H9 (cell line): ENCODE results near the gene SDC4. TPM values are rescaled to one million over a fixed set of nuclear protein-coding genes. Genes with fewer than 3 reads are reported as not detected.

Experiments
- DNase-seq: peaks from one replicate; pipeline ENCODE4 v3.0.0-alpha.2; 2017
- H2AFZ ChIP-seq: one replicate; pipeline ENCODE4 v1.6.1; 2013; ENCODE audit warnings: mild to moderate bottlenecking, low read length, control low read depth, moderate library complexity
- H2AK5ac ChIP-seq: 2 replicates; pipeline ENCODE4 v1.6.1; 2013; ENCODE audit warnings: low read length, control low read depth, mixed read lengths; ENCODE audit not compliant: insufficient read length
- H2BK120ac ChIP-seq: one replicate; pipeline ENCODE4 v1.6.1; 2013; ENCODE audit warnings: low read depth, mild to moderate bottlenecking, low read length, control low read depth, inconsistent platforms; ENCODE audit not compliant: poor library complexity, severe bottlenecking
- H2BK12ac ChIP-seq: 2 replicates; pipeline ENCODE4 v1.6.1; 2013; ENCODE audit warnings: low read length, control low read depth, mixed read lengths, low read depth; ENCODE audit not compliant: insufficient read length
- H2BK15ac ChIP-seq: 2 replicates; pipeline ENCODE4 v1.6.1; 2013; ENCODE audit warnings: low read depth, low read length, control low read depth
- H2BK20ac ChIP-seq: one replicate; pipeline ENCODE4 v1.6.1; 2013; ENCODE audit warnings: low read depth, mild to moderate bottlenecking, low read length, control low read depth, inconsistent platforms; ENCODE audit not compliant: poor library complexity, severe bottlenecking
- H2BK5ac ChIP-seq: 2 replicates; pipeline ENCODE4 v1.6.1; 2013; ENCODE audit warnings: low read length, control low read depth, mixed read lengths; ENCODE audit not compliant: insufficient read length
- H3K14ac ChIP-seq: 2 replicates; pipeline ENCODE4 v1.6.1; 2013; ENCODE audit warnings: low read length, control low read depth; ENCODE audit not compliant: insufficient read depth
- H3K18ac ChIP-seq: 2 replicates; pipeline ENCODE4 v1.6.1; 2013; ENCODE audit warnings: low read depth, mild to moderate bottlenecking, mixed read lengths, low read length, control low read depth; ENCODE audit not compliant: insufficient read length
- H3K23ac ChIP-seq: 2 replicates; pipeline ENCODE4 v1.6.1; 2013; ENCODE audit warnings: low read length, control low read depth, mixed read lengths, low read depth; ENCODE audit not compliant: insufficient read length
- H3K23me2 ChIP-seq: 2 replicates; pipeline ENCODE4 v1.6.1; 2013; ENCODE audit warnings: low read depth, mild to moderate bottlenecking, mixed read lengths, low read length, control low read depth; ENCODE audit not compliant: insufficient read length, poor library complexity, severe bottlenecking
- H3K27ac ChIP-seq: 2 replicates; pipeline ENCODE4 v1.5.1; 2013; ENCODE audit warnings: low read length, control low read depth, mixed read lengths, low read depth; ENCODE audit not compliant: insufficient read length
- H3K27me3 ChIP-seq: 2 replicates; pipeline ENCODE4 v1.6.1; 2013; ENCODE audit warnings: low read length, control low read depth, inconsistent platforms; ENCODE audit not compliant: insufficient read depth
- H3K4ac ChIP-seq: 2 replicates; pipeline ENCODE4 v1.6.1; 2013; ENCODE audit warnings: low read depth, mild to moderate bottlenecking, control low read depth, inconsistent platforms, low read length, moderate library complexity
- H3K4me1 ChIP-seq: 2 replicates; pipeline ENCODE4 v1.6.1; 2013; ENCODE audit warnings: low read length, control low read depth, inconsistent platforms; ENCODE audit not compliant: insufficient read depth
- H3K4me2 ChIP-seq: 2 replicates; pipeline ENCODE4 v1.6.1; 2013; ENCODE audit warnings: low read length, control low read depth, mixed read lengths; ENCODE audit not compliant: insufficient read length, insufficient read depth
- H3K56ac ChIP-seq: 2 replicates; pipeline ENCODE4 v1.6.1; 2013; ENCODE audit warnings: low read depth, mild to moderate bottlenecking, mixed read lengths, low read length, control low read depth; ENCODE audit not compliant: insufficient read length
- H3K79me1 ChIP-seq: 2 replicates; pipeline ENCODE4 v1.6.1; 2013; ENCODE audit warnings: low read depth, mild to moderate bottlenecking, moderate library complexity, low read length, control low read depth, inconsistent platforms; ENCODE audit not compliant: insufficient read depth, poor library complexity, severe bottlenecking
- H3K79me2 ChIP-seq: 2 replicates; pipeline ENCODE4 v1.6.1; 2013; ENCODE audit warnings: low read length, control low read depth, inconsistent platforms; ENCODE audit not compliant: insufficient read depth
- H3K9ac ChIP-seq: 2 replicates; pipeline ENCODE4 v1.6.1; 2013; ENCODE audit warnings: low read length, control low read depth, mixed read lengths; ENCODE audit not compliant: insufficient read length; ENCODE audit errors: extremely low read depth
- H3K9me3 ChIP-seq: one replicate; pipeline ENCODE4 v1.6.1; 2013; ENCODE audit warnings: low read depth, low read length, inconsistent platforms; ENCODE audit not compliant: control insufficient read depth
- H3T11ph ChIP-seq: one replicate; pipeline ENCODE4 v1.6.1; 2013; ENCODE audit warnings: mild to moderate bottlenecking, low read length, control low read depth, inconsistent platforms
- H4K20me1 ChIP-seq: one replicate; pipeline ENCODE4 v1.6.1; 2013; ENCODE audit not compliant: control insufficient read depth, insufficient read length, insufficient read depth
- H4K5ac ChIP-seq: 2 replicates; pipeline ENCODE4 v1.6.1; 2013; ENCODE audit warnings: low read depth, mild to moderate bottlenecking, mixed read lengths, low read length, control low read depth; ENCODE audit not compliant: insufficient read length
- H4K8ac ChIP-seq: replicated peaks from 2 replicates; pipeline ENCODE4 v1.6.1; 2013; ENCODE audit warnings: low read length, control low read depth, mixed read lengths, low read depth; ENCODE audit not compliant: insufficient read length
- H4K91ac ChIP-seq: 2 replicates; pipeline ENCODE4 v1.6.1; 2013; ENCODE audit warnings: low read depth, mild to moderate bottlenecking, moderate library complexity, mixed read lengths, low read length, control low read depth; ENCODE audit not compliant: insufficient read length
- H3K27ac Mint-ChIP-seq, 3 experiments: 2 replicates in 2 of 3; 3 replicates in 1 of 3; pipeline ENCODE4 v1.8.0; 2020 to 2021; ENCODE audit warnings: mixed read lengths in 3 of 3, mild to moderate bottlenecking in 1 of 3, moderate library complexity in 1 of 3
- H3K27me3 Mint-ChIP-seq: 2 replicates; pipeline ENCODE4 v1.8.0; 2021; ENCODE audit warnings: low read depth, mild to moderate bottlenecking, moderate library complexity, mixed read lengths
- H3K36me3 Mint-ChIP-seq, 3 experiments: 2 replicates in 2 of 3; 3 replicates in 1 of 3; pipeline ENCODE4 v1.8.0; 2020 to 2021; ENCODE audit warnings: low read depth in 3 of 3, mixed read lengths in 3 of 3; ENCODE audit not compliant: insufficient read depth in 1 of 3
- H3K4me1 Mint-ChIP-seq, 2 experiments: 2 replicates each; pipeline ENCODE4 v1.8.0; 2020; ENCODE audit warnings: mixed read lengths in 2 of 2
- H3K4me3 Mint-ChIP-seq, 2 experiments: 2 replicates in 1 of 2; 3 replicates in 1 of 2; pipeline ENCODE4 v1.8.0; 2020 to 2021; ENCODE audit warnings: mild to moderate bottlenecking in 2 of 2, mixed read lengths in 2 of 2, moderate library complexity in 1 of 2
- H3K9me3 Mint-ChIP-seq, 2 experiments: 2 replicates in 1 of 2; 3 replicates in 1 of 2; pipeline ENCODE4 v1.8.0; 2020; ENCODE audit warnings: mild to moderate bottlenecking in 2 of 2, mixed read lengths in 2 of 2, moderate library complexity in 1 of 2
- WGBS: extraction: QIAGEN DNeasy Blood & Tissue Kit; methylation state at CpG from one replicate; pipeline ENCODE4 v1.1.7; 2013; ENCODE audit warnings: missing lambda C conversion rate, low lambda C conversion rate, mixed read lengths; ENCODE audit not compliant: insufficient read length; ENCODE audit errors: extremely low coverage; 5-methylcytosine and 5-hydroxymethylcytosine counted together
- total RNA-seq: library from RNA; stranded (reverse); gene quantifications from 2 replicates; pipeline ENCODE4 v1.2.1, GENCODE V29; 2021
- TF ChIP-seq, protein P1 (sequence below): fragments of 200-600 bp; sonication (generic); conservative IDR thresholded peaks from 3 replicates; pipeline ENCODE4 v1.8.0; 2021; ENCODE audit warnings: antibody characterized with exemption, mild to moderate bottlenecking

The SDC4 gene
- total RNA-seq, 1 experiment from 2014 or later: 50.7 TPM

GRCh38 chr20:45368221-45368980 lies 20.2 kb upstream of the SDC4 start:
- peak; percentile 3 for DNase-seq
- H3K56ac ChIP-seq: no peak overlapping the region
- H4K91ac ChIP-seq: no peak overlapping the region
- H3K4me2 ChIP-seq: no peak overlapping the region
- H4K8ac ChIP-seq: no peak overlapping the region
- WGBS: no CpG with 5 or more reads among the region's 6 CpGs
- no peak overlapping the region for H3K4ac ChIP-seq
- peaks cover 17 to 18% of the 10 kb centered on the region in 2 experiments for H3K4me1 Mint-ChIP-seq
- no peak overlapping the region for H2BK12ac ChIP-seq
- no peak overlapping the region for H2BK15ac ChIP-seq
- no peak overlapping the region for H3K27ac ChIP-seq
- no peaks in the 10 kb centered on the region; the same call in 1 of the 2 replicates for H3K79me2 ChIP-seq
- H3K27me3 Mint-ChIP-seq: peaks cover 13% of the 10 kb centered on the region
- H3K9me3 Mint-ChIP-seq: no peaks in the 10 kb centered on the region
- no peak overlapping the region for H2BK20ac ChIP-seq
- H2AK5ac ChIP-seq: no peak overlapping the region
- H2BK120ac ChIP-seq: no peak overlapping the region
- H2BK5ac ChIP-seq: no peak overlapping the region
- TF ChIP-seq, protein P1, sequence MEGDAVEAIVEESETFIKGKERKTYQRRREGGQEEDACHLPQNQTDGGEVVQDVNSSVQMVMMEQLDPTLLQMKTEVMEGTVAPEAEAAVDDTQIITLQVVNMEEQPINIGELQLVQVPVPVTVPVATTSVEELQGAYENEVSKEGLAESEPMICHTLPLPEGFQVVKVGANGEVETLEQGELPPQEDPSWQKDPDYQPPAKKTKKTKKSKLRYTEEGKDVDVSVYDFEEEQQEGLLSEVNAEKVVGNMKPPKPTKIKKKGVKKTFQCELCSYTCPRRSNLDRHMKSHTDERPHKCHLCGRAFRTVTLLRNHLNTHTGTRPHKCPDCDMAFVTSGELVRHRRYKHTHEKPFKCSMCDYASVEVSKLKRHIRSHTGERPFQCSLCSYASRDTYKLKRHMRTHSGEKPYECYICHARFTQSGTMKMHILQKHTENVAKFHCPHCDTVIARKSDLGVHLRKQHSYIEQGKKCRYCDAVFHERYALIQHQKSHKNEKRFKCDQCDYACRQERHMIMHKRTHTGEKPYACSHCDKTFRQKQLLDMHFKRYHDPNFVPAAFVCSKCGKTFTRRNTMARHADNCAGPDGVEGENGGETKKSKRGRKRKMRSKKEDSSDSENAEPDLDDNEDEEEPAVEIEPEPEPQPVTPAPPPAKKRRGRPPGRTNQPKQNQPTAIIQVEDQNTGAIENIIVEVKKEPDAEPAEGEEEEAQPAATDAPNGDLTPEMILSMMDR: no peak
- no peaks in the 10 kb centered on the region for H4K20me1 ChIP-seq
- H3K14ac ChIP-seq: no peak overlapping the region
- H3K27ac Mint-ChIP-seq: no peak overlapping the region
- no peak overlapping the region for H3K4me3 Mint-ChIP-seq
- H3K79me1 ChIP-seq: peaks cover 2% of the 10 kb centered on the region
- peaks cover 2% of the 10 kb centered on the region; the same call in 1 of the 2 replicates for H3K27me3 ChIP-seq
- H2AFZ ChIP-seq: no peak overlapping the region
- peaks cover 6 to 35% (median 20%) of the 10 kb centered on the region in 3 experiments; a peak in 6 of 7 replicates for H3K36me3 Mint-ChIP-seq
- peaks cover 14% of the 10 kb centered on the region for H3K23me2 ChIP-seq
- H3T11ph ChIP-seq: no peak overlapping the region
- H3K23ac ChIP-seq: no peak overlapping the region
- no peak overlapping the region for H3K9ac ChIP-seq
- H3K4me1 ChIP-seq: peaks cover 6% of the 10 kb centered on the region; the same call in 1 of the 2 replicates
- no peaks in the 10 kb centered on the region for H3K9me3 ChIP-seq
- H4K5ac ChIP-seq: no peak overlapping the region
- H3K18ac ChIP-seq: no peak overlapping the region
